ENCODE results near the gene ACTL7B.
A peak's percentile ranks its signal among the peaks of the same experiment; 100 is the strongest.
"Not testable (repeated sequence)": the region's sequence is repeated elsewhere in the genome, so short reads cannot be mapped to it uniquely, and the experiment has no call there.

ACTL7B gene

DNA sequence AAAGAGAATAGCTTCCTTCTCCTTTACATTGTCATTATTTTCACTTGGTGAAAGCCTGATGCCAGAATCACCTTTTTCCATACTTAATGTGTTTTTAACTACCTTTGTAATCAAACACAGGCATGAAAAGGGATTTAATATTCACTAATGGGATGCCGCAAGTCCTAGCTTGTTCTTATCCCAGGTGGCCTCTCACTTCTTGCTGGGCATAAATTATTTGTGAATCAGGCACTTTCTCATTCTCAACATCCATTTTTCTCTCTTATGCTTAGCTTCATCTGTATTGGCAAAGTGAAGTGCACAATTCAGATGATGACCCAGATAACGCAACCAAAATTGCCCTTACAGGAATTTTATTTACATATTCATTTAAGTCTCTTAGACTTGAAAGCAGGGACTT, 10.9 kb downstream of the ACTL7B start:
- DNase-seq (ENCODE audit: low read depth in 2 of 3, low spot score in 1 of 3) = no peak

DNA sequence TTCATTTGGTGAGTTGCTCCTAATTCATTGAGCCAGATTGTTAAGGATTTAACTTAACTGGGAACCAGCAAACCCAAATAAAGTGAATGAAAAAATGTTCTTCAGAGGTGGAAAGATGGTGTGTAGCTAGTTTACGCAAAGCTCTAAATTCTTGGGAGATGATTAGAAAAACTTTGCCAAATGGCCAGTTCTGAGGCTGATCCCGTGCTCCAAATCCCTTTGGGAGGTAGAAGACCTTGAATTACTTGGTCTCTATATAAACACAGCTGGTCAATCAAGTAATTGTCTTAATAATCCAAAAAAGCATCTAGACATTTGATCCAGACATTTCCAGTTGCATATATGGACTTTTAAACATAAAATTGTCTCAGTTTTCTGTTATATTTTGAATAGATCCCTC, 11.4 kb downstream of the ACTL7B start:
- DNase-seq (ENCODE audit: low read depth in 2 of 3, low spot score in 1 of 3) = no peak

GRCh38 chr9:108842610-108843295, 13.0 kb downstream of the ACTL7B start:
- DNase-seq (ENCODE audit: low read depth in 2 of 3, low spot score in 1 of 3) = peak in 2 of 3 donors; percentile 1 to 23

- not testable (repeated sequence) for DNase-seq (ENCODE audit: low read depth in 2 of 3, low spot score in 1 of 3)
Measured at GRCh38 chr9:108839561-108839960, 16.2 kb downstream of the ACTL7B start.

DNA sequence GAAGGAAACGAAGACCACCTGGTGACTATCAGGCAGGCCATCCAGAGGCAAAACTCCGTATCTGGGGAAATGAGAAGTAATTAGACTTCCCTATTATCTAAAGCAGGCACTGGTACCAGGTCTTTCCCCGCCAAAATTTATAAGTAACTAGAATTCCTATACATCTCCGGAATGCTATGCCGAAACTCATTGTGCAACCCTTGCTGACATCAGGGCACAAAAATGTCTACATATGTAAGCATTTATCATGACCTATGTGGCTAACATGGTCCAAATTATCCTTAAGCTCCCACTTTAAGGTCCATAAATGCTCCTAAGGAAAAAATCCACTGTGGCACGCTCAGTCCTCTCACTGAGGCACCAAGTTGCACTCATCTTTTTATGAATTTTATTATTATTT, 17.8 kb downstream of the ACTL7B start:
- DNase-seq (ENCODE audit: low read depth in 2 of 3, low spot score in 1 of 3) = no peak

- DNase-seq (ENCODE audit: low read depth in 2 of 3, low spot score in 1 of 3) = no peak
Measured at GRCh38 chr9:108837530-108837929, 18.3 kb downstream of the ACTL7B start.

DNA sequence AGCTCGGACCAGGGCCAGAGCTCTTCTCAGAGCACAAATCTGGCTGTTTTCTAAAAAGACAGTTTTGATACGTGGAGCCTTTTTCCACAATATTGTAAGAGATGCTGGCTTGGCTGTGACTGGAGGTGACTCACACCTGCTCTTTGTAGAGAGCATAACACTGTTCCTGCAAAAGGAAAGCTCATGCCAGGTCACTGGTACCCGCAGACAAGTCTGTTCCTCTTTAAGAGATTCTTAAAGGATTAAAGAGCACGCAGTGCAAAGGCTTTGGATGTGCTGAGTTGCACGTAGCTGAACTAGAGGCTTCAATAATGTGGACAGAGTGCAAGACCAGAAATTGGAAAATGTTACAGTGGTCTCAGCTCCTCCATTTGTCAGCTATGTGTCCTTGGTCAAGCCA, 19.0 kb downstream of the ACTL7B start:
- no peak for DNase-seq (ENCODE audit: low read depth in 2 of 3, low spot score in 1 of 3)

DNA sequence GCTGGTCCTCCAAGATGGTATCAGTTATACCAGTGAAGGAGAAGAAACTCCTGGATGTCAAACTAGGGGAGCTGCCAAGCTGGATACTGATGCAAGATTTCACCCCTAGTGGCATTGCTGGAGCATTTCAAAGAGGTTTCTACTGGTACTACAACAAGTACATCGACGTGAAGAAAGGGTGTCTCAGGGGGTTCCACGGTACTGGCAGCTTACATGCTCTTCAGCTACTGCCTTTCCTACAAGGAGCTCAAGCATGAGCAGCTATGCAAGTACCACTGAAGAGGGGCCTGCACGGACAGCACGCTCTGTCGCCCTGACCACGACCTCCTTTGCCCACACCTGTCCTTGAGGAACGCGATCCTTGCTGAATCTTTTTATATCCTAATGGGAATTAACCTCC, 19.5 kb downstream of the ACTL7B start:
- no peak for DNase-seq (ENCODE audit: low read depth in 2 of 3, low spot score in 1 of 3)

DNA sequence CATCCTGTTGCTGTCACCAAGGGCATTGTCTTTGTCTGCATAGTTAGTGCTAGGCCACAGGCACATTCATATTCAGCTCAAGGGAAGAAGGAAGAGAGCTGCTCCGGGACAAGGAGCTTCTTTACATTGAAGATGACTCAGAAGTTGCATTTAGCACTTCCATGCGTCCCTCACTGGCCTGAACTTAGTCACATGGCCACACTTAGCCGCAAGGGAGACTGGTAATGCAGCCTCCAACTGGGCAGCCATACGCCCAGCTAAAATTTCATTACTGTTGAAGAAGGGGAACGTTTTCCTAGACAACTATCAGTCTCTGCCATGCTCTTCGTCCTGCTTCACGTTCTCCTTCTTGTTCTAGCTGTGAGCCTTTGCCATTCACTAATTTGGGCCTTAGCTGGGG, 20.0 kb downstream of the ACTL7B start:
- no peak for DNase-seq (ENCODE audit: low read depth in 2 of 3, low spot score in 1 of 3)

DNA sequence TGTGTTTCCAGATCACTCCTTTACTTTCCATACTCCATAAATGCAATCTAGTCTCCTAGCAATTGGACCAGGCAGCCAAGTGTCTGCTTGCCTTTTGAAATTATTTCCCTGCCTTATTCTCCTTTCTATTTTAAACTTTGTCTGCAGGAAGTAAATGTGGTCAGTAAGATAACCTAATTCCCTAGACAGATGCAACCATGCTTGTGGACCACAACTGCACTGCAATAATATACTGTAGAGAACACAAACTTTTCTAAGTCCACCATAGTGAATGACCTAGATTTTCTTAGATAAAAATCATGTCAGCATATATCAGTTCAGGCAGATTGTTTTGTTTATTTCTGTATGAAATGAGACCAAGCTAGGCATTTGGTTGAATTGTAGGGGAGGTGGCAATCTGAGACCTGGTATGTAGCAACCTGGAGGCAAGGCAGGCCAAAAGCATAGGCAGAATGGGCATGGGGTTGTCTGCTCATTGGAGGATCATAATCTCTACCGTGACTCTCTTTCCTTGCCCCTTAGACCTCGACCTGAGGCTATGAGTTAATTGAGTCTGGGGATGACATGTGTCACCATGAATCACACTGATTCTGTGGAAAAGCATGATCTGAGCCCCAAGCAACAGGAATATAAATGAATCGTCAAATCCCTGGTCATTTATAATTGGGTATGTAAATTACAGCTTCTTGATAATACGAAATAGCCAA, 20.7 kb downstream of the ACTL7B start:
- DNase-seq (ENCODE audit: low read depth in 2 of 3, low spot score in 1 of 3) = no peak

- no peak for DNase-seq (ENCODE audit: low read depth in 2 of 3, low spot score in 1 of 3)
Measured at GRCh38 chr9:108832179-108832500, 23.6 kb downstream of the ACTL7B start.

- no peak for DNase-seq (ENCODE audit: low read depth in 2 of 3, low spot score in 1 of 3)
Measured at GRCh38 chr9:108831496-108832178, 24.1 kb downstream of the ACTL7B start.

DNA sequence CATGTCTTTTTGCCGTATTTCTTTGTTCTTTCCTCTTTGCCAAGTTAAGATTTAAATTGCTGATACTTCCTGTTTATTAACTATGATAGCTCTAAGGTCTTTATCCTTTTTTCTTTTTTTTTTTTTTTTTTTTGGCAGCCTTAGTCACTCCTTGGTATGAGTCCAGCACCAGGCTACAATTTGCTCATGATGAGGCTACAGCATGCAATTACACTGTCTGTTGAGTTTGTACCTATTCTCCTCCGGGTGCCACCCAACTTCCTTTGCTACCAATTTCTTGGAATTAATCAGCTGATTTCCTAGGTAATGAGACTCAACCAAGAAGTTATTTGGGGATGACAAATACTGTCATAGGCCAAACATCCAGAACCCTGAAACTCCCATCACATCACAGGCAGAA, 25.5 kb downstream of the ACTL7B start:
- no peak for DNase-seq (ENCODE audit: low read depth in 2 of 3, low spot score in 1 of 3)

- no peak for DNase-seq (ENCODE audit: low read depth in 2 of 3, low spot score in 1 of 3)
Measured at GRCh38 chr9:108823829-108824228, 32.0 kb downstream of the ACTL7B start.

- no peak for DNase-seq (ENCODE audit: low read depth in 2 of 3, low spot score in 1 of 3)
Measured at GRCh38 chr9:108816037-108816436, 39.7 kb downstream of the ACTL7B start.

- DNase-seq (ENCODE audit: low read depth in 2 of 3, low spot score in 1 of 3) = no peak
Measured at GRCh38 chr9:108815156-108815555, 40.6 kb downstream of the ACTL7B start.

DNA sequence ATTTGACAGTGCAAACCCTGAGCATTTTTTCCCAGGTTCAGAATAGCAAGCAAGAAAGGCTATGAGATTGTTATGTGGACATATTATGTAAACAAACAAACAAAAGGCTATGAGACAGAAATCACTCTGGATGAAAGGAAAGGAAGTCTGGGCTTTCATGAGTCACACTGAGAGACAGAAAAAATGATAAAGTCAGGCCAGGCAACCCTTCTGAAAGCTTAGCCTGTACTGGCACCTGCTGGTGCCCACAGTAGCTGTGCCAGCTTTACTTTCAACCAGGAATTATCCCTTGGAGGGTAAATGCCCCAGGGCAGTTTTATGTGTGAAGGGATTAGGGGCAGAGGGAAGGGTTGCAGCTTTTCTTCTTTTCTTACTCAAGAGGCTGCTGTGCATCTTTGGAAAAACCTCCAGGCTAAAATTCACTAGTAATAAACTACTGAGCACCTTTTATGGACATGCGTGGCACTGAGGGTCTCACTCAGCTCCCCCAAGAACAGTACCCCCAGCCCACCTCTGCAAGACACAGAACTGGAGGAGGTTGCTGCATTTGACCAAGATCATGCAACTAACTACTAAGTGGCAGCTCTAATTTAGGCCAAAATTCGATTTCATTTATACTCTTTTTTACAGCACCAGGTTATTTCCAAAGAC, 41.7 kb downstream of the ACTL7B start:
- DNase-seq (ENCODE audit: low read depth in 2 of 3, low spot score in 1 of 3) = no peak

DNA sequence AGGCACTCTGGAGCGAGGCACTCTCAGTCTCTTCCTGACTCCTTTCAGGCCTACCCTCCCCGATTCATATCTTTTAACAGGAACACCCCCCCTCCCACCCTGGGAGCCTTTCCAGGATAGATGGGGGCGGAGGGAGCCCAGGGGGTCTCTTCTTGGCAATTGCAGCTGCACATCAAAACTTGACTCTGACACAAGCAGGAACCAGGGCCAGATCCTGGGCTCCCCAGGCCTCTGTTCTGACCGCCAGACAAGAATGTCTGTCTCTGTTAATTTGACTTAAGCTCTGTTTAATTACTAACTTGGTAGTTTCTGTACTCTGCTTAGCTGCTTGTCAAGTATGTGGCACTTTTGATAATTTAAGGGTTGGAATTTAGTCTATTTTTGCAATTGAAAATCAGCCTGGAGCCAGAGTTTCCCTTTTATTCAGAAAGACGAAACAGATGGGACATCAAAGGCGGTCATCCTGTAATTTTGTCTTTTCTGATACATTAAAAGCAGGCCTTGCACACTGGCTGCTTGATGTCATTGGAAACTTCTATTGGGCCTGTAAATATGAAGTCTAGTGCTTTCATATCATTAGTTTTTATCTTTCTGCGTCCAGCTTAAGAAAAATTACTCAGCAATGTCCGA, 43.3 kb downstream of the ACTL7B start:
- no peak for DNase-seq (ENCODE audit: low read depth in 2 of 3, low spot score in 1 of 3)

GRCh38 chr9:108811944-108812343, 43.8 kb downstream of the ACTL7B start:
- DNase-seq (ENCODE audit: low read depth in 2 of 3, low spot score in 1 of 3) = no peak

DNA sequence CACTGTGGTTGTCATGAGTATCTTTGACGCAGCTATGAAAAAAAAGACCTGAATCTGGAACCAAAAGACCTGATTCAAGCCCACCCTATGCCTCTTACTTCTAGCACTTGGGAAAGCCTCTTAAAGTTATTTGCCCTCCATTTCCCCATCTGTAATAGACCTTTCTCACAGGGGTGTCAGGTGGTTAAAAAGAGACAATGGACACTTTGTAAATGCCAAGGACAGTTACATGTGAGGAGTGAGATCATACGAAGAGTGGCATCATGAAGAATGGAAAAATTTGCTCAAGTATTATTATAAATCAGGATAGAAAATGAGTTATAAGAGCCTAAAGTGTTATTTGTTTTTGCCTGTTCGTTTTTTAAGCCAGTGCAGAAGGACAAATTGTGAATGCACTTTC, 46.5 kb downstream of the ACTL7B start:
- no peak for DNase-seq (ENCODE audit: low read depth in 2 of 3, low spot score in 1 of 3)
